SK-N-SH (cell line): ENCODE measurements around the gene ARL4D. TPM values are rescaled to one million over a fixed set of nuclear protein-coding genes. Genes with fewer than 3 reads are reported as not detected.

Experiments
- CTCF ChIA-PET: fragments of 300-600, 350-600 bp; formaldehyde crosslinking; extraction: SDS; loops from one replicate; lab custom pipeline; 2021; lab: Yijun Ruan, JAX
- POLR2A ChIA-PET: fragments of 350-600 bp; sonication (Branson Sonifier 250); formaldehyde crosslinking; extraction: SDS; loops from one replicate; lab custom pipeline; 2020; ENCODE audit warnings: antibody characterized with exemption, inconsistent platforms; lab: Yijun Ruan, JAX
- DNase-seq: peaks from one replicate; pipeline ENCODE4 v3.0.0; 2012
- H2AFZ ChIP-seq: fragments of 200-600 bp; sonication (generic); 2 replicates; pipeline ENCODE4 v1.8.1; 2016; ENCODE audit warnings: antibody characterized with exemption, mild to moderate bottlenecking, low read depth
- H3F3A ChIP-seq: fragments of 200-600 bp; sonication (generic); replicated peaks from 2 replicates; pipeline ENCODE3; 2016; ENCODE audit warnings: antibody characterized with exemption, mild to moderate bottlenecking; ENCODE audit not compliant: insufficient read depth
- H3K27ac ChIP-seq, 2 experiments: fragments of 200-500 bp in 1 of 2; fragments of 200-600 bp in 1 of 2; sonication (Bioruptor generic) in 1 of 2; sonication (generic), shearing (Covaris generic) in 1 of 2; 2 replicates each; pipeline versions ENCODE4 v1.5.1 to v1.6.1; 2014 to 2016; ENCODE audit warnings: low read depth in 2 of 2, inconsistent platforms in 1 of 2, low read length in 1 of 2, mild to moderate bottlenecking in 1 of 2, mixed read lengths in 1 of 2
- H3K27me3 ChIP-seq: fragments of 200-600 bp; sonication (generic), shearing (Covaris generic); 2 replicates; pipeline ENCODE4 v1.6.1; 2016; ENCODE audit warnings: mixed run types; ENCODE audit not compliant: insufficient read depth
- H3K36me3 ChIP-seq, 2 experiments: fragments of 200-500 bp in 1 of 2; fragments of 200-600 bp in 1 of 2; sonication (Bioruptor generic) in 1 of 2; sonication (generic) in 1 of 2; replicated peaks in 1 of 2; 2 replicates each; pipeline versions ENCODE3 to v1.5.1; 2014 to 2016; ENCODE audit warnings: low read length in 1 of 2, mild to moderate bottlenecking in 1 of 2; ENCODE audit not compliant: insufficient read depth in 2 of 2, control insufficient read depth in 1 of 2
- H3K4me1 ChIP-seq, 2 experiments: fragments of 200-500 bp in 1 of 2; fragments of 200-600 bp in 1 of 2; sonication (Bioruptor generic) in 1 of 2; sonication (generic), shearing (Covaris generic) in 1 of 2; 2 replicates each; pipeline versions ENCODE4 v1.5.1 to v1.6.1; 2014 to 2016; ENCODE audit warnings: low read depth in 1 of 2, low read length in 1 of 2, mixed run types in 1 of 2; ENCODE audit not compliant: insufficient read depth in 2 of 2, control insufficient read depth in 1 of 2
- H3K4me2 ChIP-seq: fragments of 200-600 bp; sonication (generic), shearing (Covaris generic); 2 replicates; pipeline ENCODE4 v1.6.1; 2017; ENCODE audit warnings: mixed run types
- H3K4me3 ChIP-seq, 2 experiments: fragments of 200-500 bp in 1 of 2; fragments of 200-600 bp in 1 of 2; sonication (Bioruptor generic) in 1 of 2; sonication (generic), shearing (Covaris generic) in 1 of 2; 2 replicates each; pipeline versions ENCODE4 v1.5.1 to v1.8.1; 2014 to 2016; ENCODE audit warnings: low read depth in 2 of 2, inconsistent platforms in 1 of 2, low read length in 1 of 2, mild to moderate bottlenecking in 1 of 2, mixed read lengths in 1 of 2, moderate library complexity in 1 of 2
- H3K79me2 ChIP-seq: fragments of 200-600 bp; sonication (generic); 2 replicates; pipeline ENCODE4 v1.8.1; 2017; ENCODE audit warnings: mild to moderate bottlenecking; ENCODE audit not compliant: insufficient read depth
- H3K9ac ChIP-seq: fragments of 200-600 bp; sonication (generic); 2 replicates; pipeline ENCODE4 v1.6.1; 2017; ENCODE audit warnings: mixed run types
- H3K9me2 ChIP-seq: fragments of 200-600 bp; sonication (generic); 2 replicates; pipeline ENCODE4 v1.6.1; 2017; ENCODE audit warnings: mixed run types
- H3K9me3 ChIP-seq: fragments of 200-600 bp; sonication (generic); 2 replicates; pipeline ENCODE4 v1.6.1; 2017; ENCODE audit warnings: mixed run types, mild to moderate bottlenecking, moderate library complexity
- H4K20me1 ChIP-seq: fragments of 200-600 bp; sonication (generic); 2 replicates; pipeline ENCODE4 v1.6.1; 2017; ENCODE audit warnings: mild to moderate bottlenecking, mixed run types; ENCODE audit not compliant: insufficient read depth
- CHD2 ChIP-seq: fragments of 150-350 bp; IDR thresholded peaks from 2 replicates; pipeline ENCODE4 v1.6.1; 2018; ENCODE audit warnings: low read length; ENCODE audit not compliant: partially characterized antibody
- CTCF ChIP-seq: fragments of 200-600 bp; sonication (generic); IDR thresholded peaks from 2 replicates; pipeline ENCODE4 v1.6.1; 2017; ENCODE audit warnings: antibody characterized with exemption, mild to moderate bottlenecking, moderate library complexity
- EP300 ChIP-seq, 2 experiments: IDR thresholded peaks; 2 replicates each; pipeline versions ENCODE4 v1.4.0 to v1.6.1; 2012; ENCODE audit warnings: borderline replicate concordance in 1 of 2, low read depth in 1 of 2, low read length in 1 of 2
- GATA2 ChIP-seq: sonication (generic); formaldehyde crosslinking; IDR thresholded peaks from 2 replicates; pipeline ENCODE4 v1.5.0; 2020; ENCODE audit warnings: mild to moderate bottlenecking, missing genetic modification reagents
- IRF3 ChIP-seq: fragments of 150-350 bp; IDR thresholded peaks from 2 replicates; pipeline ENCODE4 v1.6.1; 2016; ENCODE audit warnings: mild to moderate bottlenecking, low read depth, low read length
- JUND ChIP-seq: IDR thresholded peaks from 2 replicates; pipeline ENCODE4 v1.4.0; 2012
- MAX ChIP-seq: IDR thresholded peaks from 2 replicates; pipeline ENCODE4 v1.4.0; 2012; ENCODE audit warnings: low read depth
- MEF2A ChIP-seq: IDR thresholded peaks from 2 replicates; pipeline ENCODE4 v1.4.0; 2012; ENCODE audit warnings: low read depth, borderline replicate concordance
- NFIC ChIP-seq: IDR thresholded peaks from 2 replicates; pipeline ENCODE4 v1.4.0; 2012; ENCODE audit warnings: borderline replicate concordance
- PBX3 ChIP-seq: IDR thresholded peaks from 2 replicates; pipeline ENCODE4; 2012
- POLR2AphosphoS5 ChIP-seq: IDR thresholded peaks from 2 replicates; pipeline ENCODE4 v1.6.1; 2012; ENCODE audit warnings: low read depth, low read length
- RCOR1 ChIP-seq: fragments of 150-350 bp; IDR thresholded peaks from 2 replicates; pipeline ENCODE4 v1.6.1; 2017; ENCODE audit warnings: antibody characterized with exemption, low read length
- SIN3A ChIP-seq: IDR thresholded peaks from 2 replicates; pipeline ENCODE4 v1.6.1; 2012; ENCODE audit warnings: low read depth, mild to moderate bottlenecking, low read length, moderate library complexity, borderline replicate concordance
- TCF12 ChIP-seq: IDR thresholded peaks from 2 replicates; pipeline ENCODE4 v1.4.0; 2012
- TEAD4 ChIP-seq: IDR thresholded peaks from 2 replicates; pipeline ENCODE4 v1.4.0; 2012; ENCODE audit warnings: mild to moderate bottlenecking, borderline replicate concordance; ENCODE audit not compliant: insufficient read depth
- USF2 ChIP-seq: fragments of 150-350 bp; IDR thresholded peaks from 2 replicates; pipeline ENCODE4 v1.6.1; 2017; ENCODE audit warnings: antibody characterized with exemption, low read length, low read depth, borderline replicate concordance
- YY1 ChIP-seq: IDR thresholded peaks from 2 replicates; pipeline ENCODE4 v1.4.0; 2012; ENCODE audit warnings: low read depth, mild to moderate bottlenecking
- WGBS: methylation state at CpG from one replicate; pipeline ENCODE4 v1.1.6; 2017; ENCODE audit warnings: low lambda C conversion rate; 5-methylcytosine and 5-hydroxymethylcytosine counted together
- polyA plus RNA-seq, 3 experiments: library from polyadenylated mRNA; depleted of rRNA; stranded (reverse); fragments of >200 nt; gene quantifications; 2 replicates each; pipeline ENCODE4 v1.2.3, GENCODE V29; 2012

The ARL4D gene
- polyA plus RNA-seq, 1 of the 3 experiments (the other 2 are of a cell fraction) = 29.5 TPM

- Histone ChIP-seq H3K36me3 (no peaks in the 10 kb centered on the region), H3K4me1 (no peaks in the 10 kb centered on the region), H3K27me3 (no peaks in the 10 kb centered on the region), H4K20me1 (no peaks in the 10 kb centered on the region), H3K4me3 (no peak overlapping the region), H3K4me2 (no peak overlapping the region), H3K9me2 (no peaks in the 10 kb centered on the region), H3K9ac (no peak overlapping the region), H2AFZ (no peak overlapping the region), H3K9me3 (no peaks in the 10 kb centered on the region), H3F3A (peaks cover 11% of the 10 kb centered on the region), H3K79me2 (no peaks in the 10 kb centered on the region), H3K27ac (no peak overlapping the region)
- POLR2A ChIA-PET = no interaction called here
- WGBS = 87% methylated on average over 5 of the region's 5 CpGs
- no peak for DNase-seq
- CTCF ChIA-PET = interaction anchor here (2.5 kb wide), 1 partner anchor 38 kb away, joined by 12 read pairs; the partner anchor contains the start of gene DHX8
- TF ChIP-seq JUND = no peak
- TF ChIP-seq CTCF = no peak
- TF ChIP-seq USF2 = no peak
- no peak for TF ChIP-seq MEF2A
- TF ChIP-seq EP300 (IDR thresholded peaks at IDR 0.05; ENCODE audit: borderline replicate concordance in 1 of 2, low read depth in 1 of 2, low read length in 1 of 2) = no peak
- TF ChIP-seq NFIC = no peak
- no peak for TF ChIP-seq MAX
- TF ChIP-seq TCF12 = no peak
- no peak for TF ChIP-seq YY1
- TF ChIP-seq IRF3 = no peak
- TF ChIP-seq CHD2 = no peak
- TF ChIP-seq POLR2AphosphoS5 = no peak
- no peak for TF ChIP-seq GATA2 (CRISPR knock-in tag)
- no peak for TF ChIP-seq SIN3A
- TF ChIP-seq RCOR1 = no peak
- no peak for TF ChIP-seq PBX3
- no peak for TF ChIP-seq TEAD4
- TF ChIP-seq, all 33 proteins: peak for 0
These were observed 46.3 kb downstream of the ARL4D start for GRCh38 chr17:43445009-43445589.
